Keratinocyte (primary cell): ENCODE results near the gene ARFRP1. TPM values are rescaled to one million over a fixed set of nuclear protein-coding genes. Genes with fewer than 3 reads are reported as not detected.

Experiments
- DNase-seq: peaks from one replicate; pipeline ENCODE4 v3.0.0-alpha.2; 2011; ENCODE audit warnings: low read depth, missing footprints, low spot score
- FAIRE-seq: peaks from 2 replicates; lab custom pipeline; 2011; peaks lifted over from hg19 to GRCh38; lab: Jason Lieb, UNC
- H2AFZ ChIP-seq: 2 replicates; pipeline ENCODE4 v1.6.0; 2012; ENCODE audit warnings: low read length, control low read depth, inconsistent platforms; ENCODE audit not compliant: control insufficient read depth
- H3K27ac ChIP-seq: 2 replicates; pipeline ENCODE4 v1.5.1; 2011; ENCODE audit warnings: low read length; ENCODE audit not compliant: control insufficient read depth, insufficient read depth
- H3K27me3 ChIP-seq: 3 replicates; pipeline ENCODE4 v1.6.0; 2011; ENCODE audit warnings: low read length; ENCODE audit not compliant: control insufficient read depth, insufficient read depth; ENCODE audit errors: extremely low read depth
- H3K36me3 ChIP-seq, 2 experiments: 2 replicates in 1 of 2; 3 replicates in 1 of 2; pipeline ENCODE4 v1.5.1; 2011; ENCODE audit warnings: low read length in 2 of 2, mild to moderate bottlenecking in 1 of 2; ENCODE audit not compliant: control insufficient read depth in 2 of 2, insufficient read depth in 2 of 2; ENCODE audit errors: extremely low read depth in 1 of 2
- H3K4me1 ChIP-seq: 3 replicates; pipeline ENCODE4 v1.5.1; 2011; ENCODE audit warnings: low read length; ENCODE audit not compliant: control insufficient read depth, insufficient read depth; ENCODE audit errors: extremely low read depth
- H3K4me2 ChIP-seq: 3 replicates; pipeline ENCODE4 v1.6.0; 2011; ENCODE audit warnings: low read depth, low read length; ENCODE audit not compliant: control insufficient read depth, insufficient read depth; ENCODE audit errors: extremely low read depth
- H3K4me3 ChIP-seq, 3 experiments: fragments of 200-600 bp in 1 of 3; sonication (generic) in 1 of 3; 2 replicates in 2 of 3; 3 replicates in 1 of 3; pipeline ENCODE4 v1.5.1; 2011 to 2016; ENCODE audit warnings: low read length in 3 of 3, mild to moderate bottlenecking in 3 of 3, control low read depth in 2 of 3, inconsistent platforms in 1 of 3, low read depth in 1 of 3, mixed read lengths in 1 of 3, mixed run types in 1 of 3, moderate library complexity in 1 of 3; ENCODE audit not compliant: control insufficient read depth in 2 of 3, insufficient read depth in 2 of 3; ENCODE audit errors: extremely low read depth in 1 of 3
- H3K79me2 ChIP-seq: 2 replicates; pipeline ENCODE4 v1.6.0; 2012; ENCODE audit warnings: low read length; ENCODE audit not compliant: control insufficient read depth, insufficient read depth
- H3K9ac ChIP-seq: 3 replicates; pipeline ENCODE4 v1.6.0; 2011; ENCODE audit warnings: low read length; ENCODE audit not compliant: control insufficient read depth, insufficient read depth; ENCODE audit errors: extremely low read depth
- H3K9me1 ChIP-seq: 3 replicates; pipeline ENCODE4 v1.6.0; 2011; ENCODE audit warnings: low read length; ENCODE audit not compliant: control insufficient read depth, insufficient read depth; ENCODE audit errors: extremely low read depth
- H3K9me3 ChIP-seq: 2 replicates; pipeline ENCODE4 v1.5.1; 2012; ENCODE audit warnings: low read depth, low read length; ENCODE audit not compliant: control insufficient read depth
- H4K20me1 ChIP-seq: 3 replicates; pipeline ENCODE4 v1.6.0; 2011; ENCODE audit warnings: low read length; ENCODE audit not compliant: control insufficient read depth, insufficient read depth; ENCODE audit errors: extremely low read depth
- EZH2 ChIP-seq: IDR thresholded peaks from one replicate; pipeline ENCODE4 v1.6.1; 2012; ENCODE audit warnings: inconsistent platforms, mild to moderate bottlenecking, low read length, moderate library complexity
- dilution Hi-C: fragments of 300-500 bp; cut with MboI; formaldehyde crosslinking; loops from one replicate; pipeline ENCODE4 v1.7.0; 2020; ENCODE audit warnings: low sequenced_read_pairs; ENCODE audit not compliant: extremely low pct_ligation_motif_present
- polyA plus RNA-seq, 5 experiments: library from polyadenylated mRNA; depleted of rRNA in 3 of 5; stranded (reverse) in 3 of 5; stranded (forward) in 1 of 5; unstranded in 1 of 5; fragments of >200 nt; gene quantifications; 1 replicate in 1 of 5; 2 replicates in 3 of 5; 3 replicates in 1 of 5; pipeline versions ENCODE4 v1.2.1 to v1.2.3, GENCODE V29; 2011 to 2012; ENCODE audit warnings: missing spikeins in 2 of 5, low read depth in 1 of 5, low replicate concordance in 1 of 5
- TF ChIP-seq, protein P1 (sequence below), 3 experiments: IDR thresholded peaks in 1 of 3; conservative IDR thresholded peaks in 1 of 3; optimal IDR thresholded peaks in 1 of 3; 2 replicates in 2 of 3; 3 replicates in 1 of 3; pipeline versions ENCODE3 to v1.5.1; 2011; ENCODE audit warnings: low read length in 3 of 3, mild to moderate bottlenecking in 3 of 3, moderate library complexity in 2 of 3, control low read depth in 1 of 3, inconsistent platforms in 1 of 3; ENCODE audit not compliant: insufficient read depth in 2 of 3; ENCODE audit errors: extremely low read depth in 1 of 3

The ARFRP1 gene
- polyA plus RNA-seq, 1 donor (not counting 4 experiments of a cell fraction or from before 2014, with no cell fraction given): 30.4 TPM

DNA sequence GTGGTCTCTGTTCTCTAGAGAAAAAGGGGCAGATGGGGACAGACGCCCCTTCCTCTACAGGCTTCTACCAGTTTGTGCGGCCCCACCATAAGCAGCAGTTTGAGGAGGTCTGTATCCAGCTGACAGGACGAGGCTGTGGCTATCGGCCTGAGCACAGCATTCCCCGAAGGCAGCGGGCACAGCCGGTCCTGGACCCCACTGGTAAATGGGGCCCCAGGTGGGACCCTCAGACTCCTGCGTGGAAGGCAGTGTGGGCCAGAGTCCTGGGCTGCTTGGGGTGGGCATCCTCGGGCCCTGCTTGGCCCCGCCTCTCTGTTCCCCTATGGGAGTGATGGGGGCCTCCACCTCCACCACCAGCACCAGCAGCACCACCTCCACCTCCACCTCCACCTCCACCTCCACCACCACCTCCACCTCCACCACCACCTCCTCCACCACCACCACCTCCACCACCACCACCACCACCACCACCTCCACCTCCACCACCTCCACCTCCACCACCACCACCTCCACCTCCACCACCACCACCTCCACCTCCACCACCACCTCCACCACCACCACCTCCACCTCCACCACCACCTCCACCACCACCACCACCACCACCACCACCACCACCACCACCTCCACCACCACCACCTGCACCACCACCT is 14.6 kb downstream of the ARFRP1 start:
- H3K9ac ChIP-seq: no peak overlapping the region
- DNase-seq: no peak
- peaks cover 0 to 8% of the 10 kb centered on the region in 2 experiments for H3K36me3 ChIP-seq
- H3K9me3 ChIP-seq: no peaks in the 10 kb centered on the region
- H4K20me1 ChIP-seq: no peaks in the 10 kb centered on the region
- H3K79me2 ChIP-seq: peaks cover 16% of the 10 kb centered on the region
- dilution Hi-C loops: no loop called here
- H3K4me3 ChIP-seq: no peak overlapping the region
- no peak overlapping the region for H3K27ac ChIP-seq
- no peak for FAIRE-seq
- no peak overlapping the region for H3K4me2 ChIP-seq
- no peaks in the 10 kb centered on the region for H3K27me3 ChIP-seq
- no peaks in the 10 kb centered on the region for H3K9me1 ChIP-seq
- peaks cover 40% of the 10 kb centered on the region for H3K4me1 ChIP-seq
- no peak overlapping the region for H2AFZ ChIP-seq
- no peak for TF ChIP-seq EZH2
- TF ChIP-seq, protein P1, sequence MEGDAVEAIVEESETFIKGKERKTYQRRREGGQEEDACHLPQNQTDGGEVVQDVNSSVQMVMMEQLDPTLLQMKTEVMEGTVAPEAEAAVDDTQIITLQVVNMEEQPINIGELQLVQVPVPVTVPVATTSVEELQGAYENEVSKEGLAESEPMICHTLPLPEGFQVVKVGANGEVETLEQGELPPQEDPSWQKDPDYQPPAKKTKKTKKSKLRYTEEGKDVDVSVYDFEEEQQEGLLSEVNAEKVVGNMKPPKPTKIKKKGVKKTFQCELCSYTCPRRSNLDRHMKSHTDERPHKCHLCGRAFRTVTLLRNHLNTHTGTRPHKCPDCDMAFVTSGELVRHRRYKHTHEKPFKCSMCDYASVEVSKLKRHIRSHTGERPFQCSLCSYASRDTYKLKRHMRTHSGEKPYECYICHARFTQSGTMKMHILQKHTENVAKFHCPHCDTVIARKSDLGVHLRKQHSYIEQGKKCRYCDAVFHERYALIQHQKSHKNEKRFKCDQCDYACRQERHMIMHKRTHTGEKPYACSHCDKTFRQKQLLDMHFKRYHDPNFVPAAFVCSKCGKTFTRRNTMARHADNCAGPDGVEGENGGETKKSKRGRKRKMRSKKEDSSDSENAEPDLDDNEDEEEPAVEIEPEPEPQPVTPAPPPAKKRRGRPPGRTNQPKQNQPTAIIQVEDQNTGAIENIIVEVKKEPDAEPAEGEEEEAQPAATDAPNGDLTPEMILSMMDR (optimal IDR thresholded peaks at IDR 0.05 in 1 of 3, IDR thresholded peaks at IDR 0.05 in 1 of 3, conservative IDR thresholded peaks at IDR 0.05 in 1 of 3; ENCODE audit: extremely low read depth in 1 of 3, insufficient read depth in 2 of 3, low read length in 3 of 3): no peak

GRCh38 chr20:63692436-63693082 is 15.2 kb downstream of the ARFRP1 start:
- H3K27me3 ChIP-seq: no peaks in the 10 kb centered on the region
- DNase-seq (no peak), FAIRE-seq (no peak)
- H3K9ac ChIP-seq: no peak overlapping the region
- H3K27ac ChIP-seq: no peak overlapping the region
- H3K9me1 ChIP-seq: no peaks in the 10 kb centered on the region
- no peak overlapping the region for H3K4me2 ChIP-seq
- H3K9me3 ChIP-seq: no peaks in the 10 kb centered on the region
- TF ChIP-seq, protein P1 (optimal IDR thresholded peaks at IDR 0.05 in 1 of 3, IDR thresholded peaks at IDR 0.05 in 1 of 3, conservative IDR thresholded peaks at IDR 0.05 in 1 of 3; ENCODE audit: extremely low read depth in 1 of 3, insufficient read depth in 2 of 3, low read length in 3 of 3): no peak
- TF ChIP-seq EZH2: no peak
- dilution Hi-C loops: no loop called here
- peaks cover 34% of the 10 kb centered on the region for H3K4me1 ChIP-seq
- peaks cover 11% of the 10 kb centered on the region for H3K79me2 ChIP-seq
- no peak overlapping the region for H3K4me3 ChIP-seq
- peaks cover 0 to 3% of the 10 kb centered on the region in 2 experiments for H3K36me3 ChIP-seq
- no peaks in the 10 kb centered on the region for H4K20me1 ChIP-seq
- no peak overlapping the region for H2AFZ ChIP-seq
